K562 (cell line): ENCODE data around the gene CYSTM1. TPM values are rescaled to one million over a fixed set of nuclear protein-coding genes. Genes with fewer than 3 reads are reported as not detected.

Experiments used
- ATF1 ChIP-seq, 2 experiments: fragments of 450-650 bp in 1 of 2; IDR thresholded peaks; 2 replicates each; pipeline ENCODE4 v1.6.1; 2016; ENCODE audit warnings: missing compliant biosample characterization in 1 of 2, missing genetic modification characterization in 1 of 2
- CBFA2T3 ChIP-seq: fragments of 450-650 bp; IDR thresholded peaks from 2 replicates; pipeline ENCODE4 v1.6.1; 2017
- CBX3 ChIP-seq, 2 experiments: IDR thresholded peaks; 1 replicate in 1 of 2; 2 replicates in 1 of 2; pipeline ENCODE4 v1.6.1; 2012; ENCODE audit warnings: inconsistent platforms in 2 of 2, low read length in 2 of 2, borderline replicate concordance in 1 of 2, control low read depth in 1 of 2
- CCAR2 ChIP-seq: fragments of 200-400 bp; formaldehyde crosslinking; IDR thresholded peaks from 2 replicates; pipeline ENCODE4 v1.6.1; 2017; ENCODE audit warnings: mild to moderate bottlenecking, low read depth, low read length
- EP300 ChIP-seq: IDR thresholded peaks from 2 replicates; pipeline ENCODE4 v1.6.1; 2012; ENCODE audit warnings: low read length, improper control_type of control experiment
- ETV1 ChIP-seq: fragments of 450-650 bp; conservative IDR thresholded peaks from 2 replicates; pipeline ENCODE4 v1.6.1; 2016; ENCODE audit warnings: missing genetic modification characterization, control low read depth, low read depth, missing compliant biosample characterization
- FOSL1 ChIP-seq: fragments of 200-800 bp; sonication (Bioruptor generic); conservative IDR thresholded peaks from 2 replicates; pipeline ENCODE4 v1.6.1; 2016; ENCODE audit warnings: missing genetic modification characterization, missing compliant biosample characterization
- FOXA1 ChIP-seq: fragments of 450-650 bp; IDR thresholded peaks from 2 replicates; pipeline ENCODE4 v1.6.1; 2016; ENCODE audit warnings: mild to moderate bottlenecking, borderline replicate concordance
- HDAC1 ChIP-seq, 2 experiments: fragments of 450-650 bp; IDR thresholded peaks; 2 replicates each; pipeline ENCODE4 v1.6.1; 2016 to 2017; ENCODE audit warnings: inconsistent platforms in 1 of 2, mild to moderate bottlenecking in 1 of 2, moderate library complexity in 1 of 2
- JUND ChIP-seq, 2 experiments: IDR thresholded peaks; 2 replicates in 1 of 2; 3 replicates in 1 of 2; pipeline ENCODE4 v1.6.1; 2011; ENCODE audit warnings: borderline replicate concordance in 2 of 2, low read depth in 2 of 2, low read length in 2 of 2, improper control_type of control experiment in 1 of 2, missing biosample characterization in 1 of 2, missing genetic modification characterization in 1 of 2, missing genetic modification reagents in 1 of 2
- KLF16 ChIP-seq: IDR thresholded peaks from 2 replicates; pipeline ENCODE4 v1.6.1; 2016; ENCODE audit warnings: antibody characterized with exemption
- MTA2 ChIP-seq: fragments of 450-650 bp; IDR thresholded peaks from 2 replicates; pipeline ENCODE4 v1.6.1; 2016; ENCODE audit warnings: low read depth
- MYNN ChIP-seq, 2 experiments: sonication (generic); formaldehyde crosslinking in 1 of 2; IDR thresholded peaks; 2 replicates each; pipeline versions ENCODE4 v1.5.0 to v1.6.1; 2016 to 2020; ENCODE audit warnings: antibody characterized with exemption in 1 of 2, missing genetic modification reagents in 1 of 2
- SMARCE1 ChIP-seq: fragments of 450-650 bp; IDR thresholded peaks from 2 replicates; pipeline ENCODE4 v1.7.1; 2016; ENCODE audit warnings: mild to moderate bottlenecking
- STAT5A ChIP-seq: IDR thresholded peaks from 2 replicates; pipeline ENCODE4 v1.6.1; 2012; ENCODE audit warnings: low read length, inconsistent platforms, borderline replicate concordance
- TAL1 ChIP-seq: fragments of 450-650 bp; IDR thresholded peaks from 2 replicates; pipeline ENCODE4 v1.6.1; 2016; ENCODE audit warnings: mild to moderate bottlenecking
- TCF3 ChIP-seq: sonication (generic); formaldehyde crosslinking; IDR thresholded peaks from 2 replicates; pipeline ENCODE4 v1.4.0; 2020; ENCODE audit warnings: mild to moderate bottlenecking, missing genetic modification reagents
- TEAD4 ChIP-seq, 2 experiments: sonication (generic) in 1 of 2; formaldehyde crosslinking in 1 of 2; IDR thresholded peaks; 2 replicates each; pipeline versions ENCODE4 v1.6.1 to v1.8.0; 2012 to 2022; ENCODE audit warnings: borderline replicate concordance in 1 of 2, inconsistent platforms in 1 of 2, low read length in 1 of 2, mild to moderate bottlenecking in 1 of 2, missing genetic modification reagents in 1 of 2
- ZKSCAN1 ChIP-seq: fragments of 150-350 bp; IDR thresholded peaks from 2 replicates; pipeline ENCODE4 v1.6.1; 2016; ENCODE audit warnings: low read depth, low read length
- ZNF263 ChIP-seq: sonication (generic); formaldehyde crosslinking; IDR thresholded peaks from 2 replicates; pipeline ENCODE4 v1.8.0; 2022; ENCODE audit warnings: mild to moderate bottlenecking, missing genetic modification reagents, borderline replicate concordance
- polyA plus RNA-seq, 8 experiments: library from polyadenylated mRNA; depleted of rRNA in 4 of 8; stranded (reverse) in 5 of 8; unstranded in 3 of 8; fragments of >200 nt; fragmentation: Nextera tagmentation in 2 of 8; fragmentation: Illumina TruSeq in 1 of 8; extraction: Ambion mirVana in 2 of 8; extraction: Trizol in 1 of 8; gene quantifications; 2 replicates each; pipeline versions ENCODE4 v1.2.1 to v1.2.3, GENCODE V29; 2011 to 2014; ENCODE audit warnings: inconsistent platforms in 1 of 8, missing spikeins in 1 of 8
- total RNA-seq, 7 experiments: library from RNA; depleted of rRNA in 6 of 7; stranded (reverse); fragments of >200 nt in 6 of 7; fragmentation: Illumina TruSeq in 2 of 7; extraction: Trizol in 2 of 7; gene quantifications; 2 replicates each; pipeline versions ENCODE4 v1.2.1 to v1.2.3, GENCODE V29; 2011 to 2021; ENCODE audit warnings: low replicate concordance in 1 of 7
- TF ChIP-seq, protein P1 (sequence below): fragments of 450-650 bp; IDR thresholded peaks from 2 replicates; pipeline ENCODE4 v1.6.1; 2016
- TF ChIP-seq, protein P2 (sequence below): fragments of 250-450 bp; sonication (Bioruptor Pico); IDR thresholded peaks from 2 replicates; pipeline ENCODE4 v1.8.0; 2021; ENCODE audit warnings: mild to moderate bottlenecking, moderate library complexity
- TF ChIP-seq, protein P3 (sequence below): fragments of 250-450 bp; sonication (Bioruptor Pico); IDR thresholded peaks from 2 replicates; pipeline ENCODE4 v1.5.0; 2021; ENCODE audit warnings: mild to moderate bottlenecking, moderate library complexity

The CYSTM1 gene
- total and polyA plus RNA-seq, 9 of the 15 experiments (the other 6 are each of a cell fraction or from before 2014, with no cell fraction given): 76.1 to 422 (median 108) TPM

DNA sequence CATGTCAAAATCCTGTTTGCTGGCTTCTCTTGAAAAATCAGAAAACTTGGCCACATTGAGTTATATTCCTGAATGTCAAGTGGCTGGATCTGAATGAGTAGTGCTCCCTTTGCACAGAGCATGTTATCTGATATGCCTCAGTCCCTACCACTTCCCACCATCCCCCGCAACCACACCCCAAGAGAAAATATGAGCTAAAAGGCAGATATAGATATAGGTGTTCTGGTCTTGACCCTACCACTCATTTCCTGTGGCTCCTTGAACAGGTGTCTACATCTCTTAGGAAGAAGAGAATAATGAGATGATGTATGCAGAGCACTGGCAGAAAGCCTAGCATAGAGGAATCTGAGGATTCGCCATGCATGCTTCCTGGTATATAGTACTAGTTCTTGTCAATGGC, 6.6 kb upstream of the CYSTM1 start (continued):
- TF ChIP-seq, protein P1, sequence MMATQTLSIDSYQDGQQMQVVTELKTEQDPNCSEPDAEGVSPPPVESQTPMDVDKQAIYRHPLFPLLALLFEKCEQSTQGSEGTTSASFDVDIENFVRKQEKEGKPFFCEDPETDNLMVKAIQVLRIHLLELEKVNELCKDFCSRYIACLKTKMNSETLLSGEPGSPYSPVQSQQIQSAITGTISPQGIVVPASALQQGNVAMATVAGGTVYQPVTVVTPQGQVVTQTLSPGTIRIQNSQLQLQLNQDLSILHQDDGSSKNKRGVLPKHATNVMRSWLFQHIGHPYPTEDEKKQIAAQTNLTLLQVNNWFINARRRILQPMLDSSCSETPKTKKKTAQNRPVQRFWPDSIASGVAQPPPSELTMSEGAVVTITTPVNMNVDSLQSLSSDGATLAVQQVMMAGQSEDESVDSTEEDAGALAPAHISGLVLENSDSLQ: 0 out of 2 replicates have a peak, but pooled peaks have one; percentile 21
- TF ChIP-seq MYNN (IDR thresholded peaks at IDR 0.05) (no peak), MYNN (CRISPR knock-in tag; IDR thresholded peaks at IDR 0.05) (no peak), TCF3 (CRISPR knock-in tag) (peak; percentile 64), CCAR2 (no peak), FOXA1 (no peak), SMARCE1 (peak; percentile 86), ZKSCAN1 (no peak), CBX3 (IDR thresholded peaks at IDR 0.05; ENCODE audit: borderline replicate concordance in 1 of 2, low read length in 2 of 2) (peak in 1 of 2 experiments; percentile 34; a peak in 1 of 3 replicates), FOSL1 (0 out of 2 replicates have a peak, but pooled peaks have one; percentile 15), STAT5A (0 out of 2 replicates have a peak, but pooled peaks have one; percentile 22), HDAC1 (IDR thresholded peaks at IDR 0.05) (peak in 1 of 2 experiments; percentile 41; a peak in 1 of 4 replicates), KLF16 (peak; percentile 81), EP300 (peak; percentile 56; the same call in 1 of the 2 replicates), TEAD4 (IDR thresholded peaks at IDR 0.05; ENCODE audit: low read length) (peak; percentile 75), TEAD4 (CRISPR knock-in tag; IDR thresholded peaks at IDR 0.05; ENCODE audit: borderline replicate concordance) (no peak), JUND (IDR thresholded peaks at IDR 0.05; ENCODE audit: borderline replicate concordance, low read depth, low read length) (peak; percentile 36; the same call in 1 of the 2 replicates), JUND (tag; IDR thresholded peaks at IDR 0.05; ENCODE audit: borderline replicate concordance, low read depth, low read length) (no peak; the same call in 2 of the 3 replicates), CBFA2T3 (peak; percentile 83), MTA2 (0 out of 2 replicates have a peak, but pooled peaks have one; percentile 44), ZNF263 (CRISPR knock-in tag) (peak; percentile 96), TAL1 (peak; percentile 59), ATF1 (CRISPR knock-in tag; IDR thresholded peaks at IDR 0.05) (no peak), ATF1 (tag; IDR thresholded peaks at IDR 0.05) (peak; percentile 12; the same call in 1 of the 2 replicates), ETV1 (peak; percentile 38; the same call in 1 of the 2 replicates)
- TF ChIP-seq, protein P2, sequence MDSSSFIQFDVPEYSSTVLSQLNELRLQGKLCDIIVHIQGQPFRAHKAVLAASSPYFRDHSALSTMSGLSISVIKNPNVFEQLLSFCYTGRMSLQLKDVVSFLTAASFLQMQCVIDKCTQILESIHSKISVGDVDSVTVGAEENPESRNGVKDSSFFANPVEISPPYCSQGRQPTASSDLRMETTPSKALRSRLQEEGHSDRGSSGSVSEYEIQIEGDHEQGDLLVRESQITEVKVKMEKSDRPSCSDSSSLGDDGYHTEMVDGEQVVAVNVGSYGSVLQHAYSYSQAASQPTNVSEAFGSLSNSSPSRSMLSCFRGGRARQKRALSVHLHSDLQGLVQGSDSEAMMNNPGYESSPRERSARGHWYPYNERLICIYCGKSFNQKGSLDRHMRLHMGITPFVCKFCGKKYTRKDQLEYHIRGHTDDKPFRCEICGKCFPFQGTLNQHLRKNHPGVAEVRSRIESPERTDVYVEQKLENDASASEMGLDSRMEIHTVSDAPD (CRISPR knock-in tag): no peak
- TF ChIP-seq, protein P3, sequence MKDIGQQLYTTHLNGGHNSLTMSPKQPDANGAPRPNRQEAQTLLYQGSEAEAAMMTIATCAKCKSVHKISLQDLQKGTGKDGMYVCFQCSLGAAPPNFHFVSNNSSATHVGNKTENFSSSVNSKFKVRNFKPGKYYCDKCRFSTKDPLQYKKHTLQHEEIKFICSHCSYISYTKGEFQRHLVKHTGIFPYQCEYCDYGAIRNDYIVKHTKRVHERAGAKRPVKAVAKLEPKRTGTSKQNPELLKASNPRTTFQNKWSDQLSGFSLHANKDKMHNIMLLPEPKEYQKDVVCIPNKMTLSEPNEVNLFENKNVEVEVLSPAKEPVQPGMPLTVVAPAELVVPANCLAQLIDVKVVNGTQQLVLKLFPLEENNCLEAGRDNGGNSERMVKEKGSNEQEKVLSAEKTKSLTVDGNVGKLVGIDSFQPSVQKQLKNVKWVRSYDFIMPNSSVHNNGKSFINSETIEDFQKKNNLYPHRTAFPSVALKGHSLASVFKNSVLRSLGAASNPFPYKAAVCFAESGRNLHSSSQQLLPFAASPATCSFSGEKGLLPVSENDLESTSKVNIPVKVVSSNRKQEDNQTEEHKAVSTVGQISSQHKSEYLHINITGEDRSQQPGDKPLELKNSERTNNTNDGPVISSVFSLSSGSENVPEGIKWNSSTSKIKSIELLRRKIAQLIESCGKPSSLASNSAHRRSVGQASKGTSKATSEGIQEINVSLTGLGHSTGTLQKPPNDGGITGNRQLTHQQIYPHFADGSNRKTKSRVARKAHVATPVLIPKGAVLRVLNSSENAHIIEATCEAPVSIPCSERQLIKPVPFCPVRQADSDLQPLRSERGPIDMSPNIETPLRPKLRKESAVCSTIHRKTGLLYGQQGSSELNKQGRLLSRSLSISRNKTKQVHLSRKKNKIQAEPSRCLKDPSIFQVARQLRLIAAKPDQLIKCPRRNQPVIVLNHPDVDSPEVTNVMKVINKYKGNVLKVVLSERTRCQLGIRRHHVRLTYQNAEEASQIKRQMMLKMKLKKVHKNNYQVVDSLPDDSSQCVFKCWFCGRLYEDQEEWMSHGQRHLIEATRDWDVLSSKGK (CRISPR knock-in tag): no peak
